ENCODE measurements around the gene PCNX1.
"Not testable (repeated sequence)": the region's sequence is repeated elsewhere in the genome, so short reads cannot be mapped to it uniquely, and the experiment has no call there.

Gene PCNX1

DNA sequence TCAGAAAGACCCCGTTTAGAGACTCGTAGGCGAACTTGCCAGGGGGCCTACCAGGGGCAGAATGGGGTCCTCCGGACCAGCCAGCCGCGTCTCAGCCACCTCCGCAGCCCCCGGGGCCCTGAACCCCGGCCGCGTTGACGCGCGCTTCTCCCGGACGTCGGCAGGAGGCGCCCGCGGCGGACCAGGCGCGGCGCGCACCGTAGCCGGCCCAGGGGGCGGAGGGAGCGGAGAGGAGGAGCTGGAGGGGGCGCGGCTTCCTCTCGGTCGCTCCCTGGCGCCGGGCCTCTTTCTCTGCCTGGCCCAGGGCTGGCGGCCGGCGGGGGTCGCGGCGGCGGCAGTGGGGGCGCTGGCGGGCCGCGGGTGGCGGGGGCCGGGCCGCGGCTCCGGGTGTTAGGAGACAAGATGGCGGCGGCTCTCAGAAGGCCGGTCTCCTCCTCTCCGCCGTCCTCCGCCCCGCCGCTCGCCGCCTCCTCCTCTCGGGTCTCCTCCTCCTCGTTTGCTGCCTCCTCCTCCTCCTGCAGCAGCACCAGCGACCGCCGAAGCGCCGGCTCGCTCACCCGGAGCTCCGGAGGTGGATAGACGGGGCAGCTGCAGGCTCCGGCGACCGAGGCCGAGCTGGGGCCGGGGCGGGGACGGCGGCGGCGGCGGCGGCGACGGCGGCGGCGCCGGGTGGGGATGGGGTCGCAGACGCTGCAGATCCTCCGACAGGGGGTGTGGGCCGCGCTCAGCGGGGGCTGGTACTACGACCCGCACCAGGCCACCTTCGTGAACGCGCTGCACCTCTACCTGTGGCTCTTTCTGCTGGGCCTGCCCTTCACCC is at the start of gene PCNX1:
Gene PCNX1 (plus strand): TSS at position 284 of the 820 bp plus-strand sequence. CDS start 392 bp downstream, at position 676.
- DNase-seq = peak; percentile 78 to 88

DNA sequence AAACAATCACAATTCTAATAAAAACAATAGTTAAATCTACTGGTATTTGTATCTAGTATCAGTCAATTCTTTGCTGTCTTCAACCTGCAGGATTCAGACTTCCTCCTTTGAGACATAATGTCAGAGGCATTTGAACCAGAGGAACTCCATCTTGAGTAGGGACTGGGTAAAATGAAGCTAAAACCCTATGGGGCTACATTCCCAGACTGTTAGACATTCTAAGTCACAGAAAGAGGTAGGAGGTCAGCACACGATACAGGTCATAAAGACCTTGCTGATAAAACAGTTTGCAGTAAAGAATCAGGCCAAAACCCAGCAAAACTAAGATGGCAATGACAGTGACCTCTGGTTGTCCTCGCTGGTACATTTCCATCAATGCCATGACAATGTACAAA is 49.8 kb upstream of the PCNX1 start:
- no peak for DNase-seq

GRCh38 chr14:70858641-70859040 is 48.6 kb upstream of the PCNX1 start:
- DNase-seq = no peak

- not testable (repeated sequence) for DNase-seq
Measured at GRCh38 chr14:70866992-70867391, 40.3 kb upstream of the PCNX1 start.

DNA sequence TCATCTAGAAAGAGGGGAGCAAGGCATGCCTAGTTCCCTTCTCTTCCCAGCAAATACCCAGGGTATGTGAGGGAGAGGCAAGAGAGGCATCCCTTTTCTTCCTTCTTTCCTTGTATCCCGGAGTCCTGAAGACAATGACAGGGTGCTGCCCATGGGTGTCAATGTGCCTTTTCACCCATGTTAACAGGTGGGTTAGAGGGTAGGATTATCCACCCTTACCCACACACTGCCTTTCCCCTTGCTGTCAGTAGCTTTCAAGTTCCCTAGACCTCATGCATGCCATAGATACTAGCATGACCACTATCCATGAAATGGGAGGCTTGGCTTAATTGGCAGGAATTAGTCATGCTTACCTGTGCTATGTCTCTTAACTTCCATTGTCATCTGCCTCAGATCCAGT is 36.3 kb upstream of the PCNX1 start:
- no peak for DNase-seq

DNA sequence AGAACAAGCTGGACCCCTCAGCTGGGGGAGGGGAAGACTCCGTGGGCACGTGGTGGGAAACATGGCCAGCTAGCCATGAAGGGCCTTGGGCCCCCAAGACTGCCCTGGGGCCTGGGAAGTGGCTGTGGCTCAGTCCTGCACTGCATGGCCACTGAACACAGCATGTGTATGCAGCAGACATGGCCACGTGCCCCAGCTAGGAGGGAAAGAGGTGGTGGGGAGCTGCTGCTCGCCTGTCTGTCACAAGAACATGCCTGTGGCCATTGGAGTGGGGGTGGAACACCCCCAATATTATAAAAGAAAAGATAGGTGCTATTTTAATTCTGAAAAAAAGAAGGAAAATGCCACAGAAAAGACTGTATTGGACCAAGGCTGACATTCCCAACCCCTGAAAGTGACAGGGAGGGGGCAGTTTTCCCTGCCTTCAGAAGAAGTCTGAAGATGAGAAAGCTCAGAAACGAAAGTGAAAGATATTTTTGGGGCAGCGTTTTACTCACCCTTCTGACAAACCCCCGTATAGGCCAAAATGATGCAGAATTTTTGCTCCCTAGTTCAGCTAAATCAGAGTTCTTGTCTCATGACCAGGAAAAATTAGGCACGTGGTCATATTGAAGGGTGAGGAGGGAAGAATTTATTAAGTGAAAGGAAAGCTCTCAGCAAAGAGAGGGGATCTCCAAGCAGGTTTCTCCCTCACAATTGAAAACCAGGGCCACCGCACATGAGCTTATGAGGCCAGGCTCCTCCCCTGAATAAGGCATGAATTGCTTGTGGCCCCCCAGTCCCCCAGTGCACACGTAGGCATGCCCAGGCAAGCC is 35.2 kb upstream of the PCNX1 start:
- DNase-seq = no peak

DNA sequence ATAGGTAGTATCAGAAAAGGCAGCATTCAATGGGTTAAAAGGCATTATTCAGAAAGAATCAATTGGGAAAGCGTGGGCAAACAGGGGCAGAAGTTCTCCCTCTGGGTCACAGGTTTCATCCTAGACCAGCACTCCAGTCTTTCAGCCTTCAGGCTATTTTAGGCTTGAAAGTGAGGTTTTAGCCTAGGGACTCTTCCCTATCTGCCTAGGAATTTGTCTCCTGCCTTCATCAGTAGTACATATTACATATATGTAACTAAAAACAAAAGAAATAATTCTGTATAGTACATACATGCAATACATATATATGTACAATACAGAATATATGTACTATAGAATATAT is 34.6 kb upstream of the PCNX1 start:
- no peak for DNase-seq

- no peak for DNase-seq
Measured at GRCh38 chr14:70873627-70874026, 33.6 kb upstream of the PCNX1 start.

GRCh38 chr14:70875811-70876460 is 31.3 kb upstream of the PCNX1 start:
- not testable (repeated sequence) for DNase-seq

- no peak for DNase-seq
Measured at GRCh38 chr14:70879448-70879847, 27.8 kb upstream of the PCNX1 start.

DNA sequence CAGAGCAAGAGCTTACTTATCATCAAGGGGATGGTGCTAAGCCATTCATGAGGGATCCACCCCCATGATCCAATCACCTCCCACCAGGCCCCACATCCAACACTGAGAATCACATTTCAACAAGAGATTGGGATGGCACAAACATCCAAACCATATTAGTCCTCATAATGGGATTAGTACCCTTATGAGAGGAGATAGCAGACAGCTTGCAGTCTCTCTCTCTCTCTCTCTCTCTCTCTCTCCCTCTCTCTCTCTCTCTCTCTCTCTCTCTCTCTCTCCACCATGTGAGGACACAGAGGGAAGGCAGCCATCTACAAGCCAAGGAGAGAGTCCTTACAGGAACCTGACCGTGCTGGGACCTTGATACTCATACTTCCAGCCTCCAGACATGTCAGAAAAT is 26.4 kb upstream of the PCNX1 start:
- DNase-seq = not testable (repeated sequence)

GRCh38 chr14:70881549-70882177 is 25.6 kb upstream of the PCNX1 start:
- DNase-seq = no peak

DNA sequence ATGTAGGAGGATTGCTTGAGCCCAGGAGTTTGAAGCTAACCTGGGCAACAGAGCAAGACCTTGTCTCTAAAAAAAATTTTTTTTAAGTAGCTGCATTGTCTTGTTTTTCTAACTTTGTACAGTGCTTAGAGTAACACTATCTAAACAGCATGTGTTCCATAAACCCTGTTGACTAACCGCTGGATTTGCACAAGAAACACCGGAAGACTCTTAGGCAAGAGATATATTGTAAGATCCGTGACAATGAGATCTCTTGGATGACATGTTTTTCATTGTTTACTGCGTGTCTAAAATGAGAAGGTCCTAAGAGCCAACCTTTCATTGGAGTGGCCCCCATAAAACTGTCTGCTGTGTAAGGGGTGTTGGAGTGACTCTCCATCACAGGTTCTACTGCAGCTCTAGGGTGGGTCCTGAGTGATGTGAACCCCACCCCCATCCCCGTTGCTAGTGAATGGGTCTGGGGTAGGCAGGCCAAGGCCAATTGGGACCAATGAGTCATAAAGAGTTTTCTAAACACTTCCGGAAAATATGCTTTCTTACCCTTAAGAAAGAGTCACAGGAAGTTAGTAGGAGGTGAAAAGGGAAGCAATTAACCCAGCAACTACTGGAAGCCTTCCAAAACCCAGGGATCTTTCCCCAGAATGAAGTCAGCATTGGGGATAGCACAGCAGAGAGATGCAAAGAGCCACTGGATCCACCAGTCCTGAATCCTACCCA is 24.3 kb upstream of the PCNX1 start:
- no peak for DNase-seq

GRCh38 chr14:70884595-70885342 is 22.5 kb upstream of the PCNX1 start:
- no peak for DNase-seq

GRCh38 chr14:70885343-70886022 is 21.8 kb upstream of the PCNX1 start:
- DNase-seq = no peak

DNA sequence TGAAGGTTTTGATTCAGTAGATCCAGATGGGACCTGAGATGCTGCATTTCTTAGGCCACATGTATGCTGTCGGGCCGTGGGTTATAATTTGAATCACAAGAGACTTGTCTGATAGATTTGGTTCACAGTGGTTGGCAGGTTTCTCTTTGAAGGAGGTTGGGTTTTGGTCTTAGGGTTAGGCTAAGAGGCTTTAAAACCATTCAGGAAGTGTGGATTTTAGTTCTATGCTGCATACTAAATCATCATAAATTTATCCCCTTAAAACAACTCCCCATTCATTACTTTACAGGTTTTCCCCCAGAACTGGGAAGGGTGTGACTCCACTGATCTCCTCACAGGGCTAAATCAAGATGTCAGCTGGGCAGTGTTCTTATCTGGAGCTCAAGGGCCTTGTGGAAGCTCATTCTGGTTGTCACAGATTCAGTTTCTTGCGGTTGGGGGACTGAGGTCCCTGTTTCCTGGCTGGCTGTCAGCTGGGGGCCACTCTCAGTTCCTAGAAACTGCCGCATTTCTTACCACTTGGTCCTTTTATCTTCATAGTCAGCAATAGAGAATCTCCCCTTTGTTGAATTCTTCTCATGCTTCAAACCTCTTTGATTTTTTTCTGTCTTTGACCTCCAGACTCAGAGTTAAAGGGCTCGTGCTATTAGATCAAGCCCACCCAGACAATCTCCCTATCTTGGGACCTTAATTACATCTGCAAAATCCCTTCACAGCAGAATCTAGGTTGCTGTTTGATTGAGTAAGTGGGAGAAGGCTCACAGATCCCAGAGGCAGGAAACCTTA is 20.6 kb upstream of the PCNX1 start:
- no peak for DNase-seq

- no peak for DNase-seq
Measured at GRCh38 chr14:70887207-70887681, 20.0 kb upstream of the PCNX1 start.

DNA sequence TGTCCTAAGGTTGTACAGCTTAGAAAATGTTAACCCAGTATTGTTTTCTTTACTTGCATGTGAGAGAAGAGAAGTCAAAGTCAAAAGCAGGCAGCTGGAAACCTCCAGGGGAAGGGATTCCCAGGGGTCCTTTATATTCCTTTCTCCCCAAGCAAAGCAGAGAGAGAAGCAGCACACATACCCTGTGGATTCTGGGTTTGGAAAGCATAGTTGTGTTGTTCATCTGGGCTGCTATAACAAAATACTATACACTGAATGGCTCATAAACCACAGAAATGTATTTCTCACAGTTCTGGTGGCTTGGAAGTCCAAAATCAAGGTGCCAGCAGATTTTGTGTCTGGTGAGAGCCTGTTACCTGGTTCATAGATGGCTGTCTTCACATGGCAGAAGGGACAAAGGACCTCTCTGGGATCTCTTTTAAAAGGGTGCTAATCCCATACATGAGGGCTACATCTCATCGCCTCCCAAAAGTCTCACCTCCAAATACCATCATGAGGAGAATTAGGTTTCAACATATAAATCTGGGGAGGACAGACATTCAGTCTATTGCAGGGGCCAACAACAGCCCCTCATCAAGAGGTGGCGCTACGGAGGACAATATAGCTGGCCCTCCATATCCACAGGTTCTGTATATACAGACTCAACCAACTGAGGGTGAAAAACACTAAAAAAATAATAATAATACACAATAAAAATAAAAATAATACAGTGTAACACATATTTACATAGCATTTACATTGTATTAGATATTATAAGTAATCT is 19.3 kb upstream of the PCNX1 start:
- no peak for DNase-seq

DNA sequence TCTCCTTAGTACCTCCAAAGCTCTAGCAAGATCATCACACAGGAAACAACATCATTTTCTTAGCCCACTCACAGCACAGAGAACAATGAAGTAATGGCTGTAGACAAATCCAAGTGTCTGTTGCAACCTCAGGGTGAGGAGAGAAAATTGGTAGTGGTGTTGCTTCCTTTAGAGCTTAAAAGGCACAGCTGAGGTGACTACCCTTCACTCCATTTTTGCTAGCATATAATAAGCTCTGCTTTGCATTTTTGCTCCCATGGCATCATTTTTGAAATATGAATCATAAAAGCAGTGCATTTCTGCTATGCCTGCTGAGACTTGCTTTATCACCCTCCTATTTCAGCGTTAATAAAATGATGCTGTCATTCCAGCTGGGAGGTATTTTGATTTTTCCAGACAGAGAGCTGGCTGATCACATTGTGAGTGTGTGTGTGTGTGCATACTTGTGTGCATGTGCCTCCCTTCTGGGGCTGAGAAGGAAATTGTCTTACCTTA is 18.5 kb upstream of the PCNX1 start:
- no peak for DNase-seq

All from hippocampal formation (tissue), 2 donors.